GM19043 (cell line): ENCODE data around the gene NTPCR.
"Not testable (repeated sequence)": the region's sequence is repeated elsewhere in the genome, so short reads cannot be mapped to it uniquely, and the experiment has no call there.

Experiments used
- ATAC-seq: cut with Tn5 transposase; IDR thresholded peaks from one replicate; pipeline ENCODE4 v1.9.1; 2021; ENCODE audit warnings: low read depth; ENCODE audit not compliant: unreplicated experiment

NTPCR gene

GRCh38 chr1:232925421-232926220 is 24.8 kb upstream of the NTPCR start:
- no peak for ATAC-seq

DNA sequence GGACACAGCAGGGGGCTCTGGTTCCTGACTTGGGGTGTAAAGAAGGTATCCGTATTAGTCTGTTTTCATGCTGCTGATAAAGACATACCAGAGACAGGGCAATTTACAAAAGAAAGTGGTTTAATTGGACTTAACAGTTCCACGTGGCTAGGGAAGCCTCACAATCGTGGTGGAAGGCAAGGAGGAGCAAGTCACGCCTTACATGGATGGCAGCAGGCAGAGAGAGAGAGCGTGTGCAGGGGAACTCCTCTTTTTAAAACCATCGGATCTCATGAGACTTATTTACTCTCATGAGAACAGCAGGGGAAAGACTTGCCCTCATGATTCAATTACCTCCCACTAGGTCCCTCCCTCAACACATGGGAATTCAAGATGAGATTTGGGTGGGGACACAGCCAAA is 23.2 kb upstream of the NTPCR start:
- not testable (repeated sequence) for ATAC-seq

- ATAC-seq, result no peak
These were observed 22.4 kb upstream of the NTPCR start for GRCh38 chr1:232927830-232928505.

GRCh38 chr1:232932486-232933425 is 17.7 kb upstream of the NTPCR start:
- no peak for ATAC-seq

GRCh38 chr1:232936941-232937340 is 13.5 kb upstream of the NTPCR start:
- no peak for ATAC-seq

- no peak for ATAC-seq
These were observed 12.6 kb upstream of the NTPCR start for GRCh38 chr1:232937741-232938375.

- no peak for ATAC-seq
These were observed 11.5 kb upstream of the NTPCR start for GRCh38 chr1:232938926-232939325.

DNA sequence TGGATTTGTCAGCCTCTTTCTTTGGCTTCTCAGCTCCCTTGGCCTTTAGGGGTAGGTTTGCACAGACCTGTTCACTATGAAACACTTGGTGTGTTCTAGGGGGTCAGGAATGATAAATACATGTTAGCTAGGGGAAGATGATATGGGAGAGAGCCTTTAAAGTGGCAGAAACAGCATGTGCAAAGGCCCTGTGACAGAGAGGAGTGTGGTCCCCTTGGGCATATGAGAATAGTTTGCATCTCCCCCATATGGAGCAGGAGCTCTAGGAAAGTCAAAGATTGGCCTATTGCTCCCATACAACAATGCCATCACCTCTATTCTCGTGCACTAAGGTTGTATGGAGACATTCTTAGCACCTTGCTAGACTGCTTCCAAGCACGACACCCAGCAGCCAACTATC is 10.7 kb upstream of the NTPCR start:
- no peak for ATAC-seq

DNA sequence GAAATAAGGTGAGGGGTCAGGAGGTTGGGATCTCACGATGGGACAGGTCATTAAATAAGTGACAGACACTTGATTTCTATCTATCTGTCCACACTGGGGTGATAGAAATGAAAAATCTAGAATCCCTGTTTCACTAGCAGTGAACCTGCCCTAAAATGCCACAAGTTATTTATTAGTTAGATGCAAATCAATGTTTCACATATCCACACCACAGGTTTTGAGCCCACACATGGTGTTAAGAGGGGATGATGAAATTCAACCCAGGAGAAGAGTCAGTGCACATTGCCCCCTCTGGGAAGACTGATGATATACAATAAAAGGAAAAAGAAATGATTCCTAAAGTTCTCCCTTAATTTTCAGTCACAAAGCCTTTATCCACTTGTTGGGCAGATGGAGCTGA is 10.1 kb upstream of the NTPCR start:
- peak; percentile 48 for ATAC-seq

GRCh38 chr1:232942413-232943294 is 7.8 kb upstream of the NTPCR start:
- ATAC-seq, result no peak

DNA sequence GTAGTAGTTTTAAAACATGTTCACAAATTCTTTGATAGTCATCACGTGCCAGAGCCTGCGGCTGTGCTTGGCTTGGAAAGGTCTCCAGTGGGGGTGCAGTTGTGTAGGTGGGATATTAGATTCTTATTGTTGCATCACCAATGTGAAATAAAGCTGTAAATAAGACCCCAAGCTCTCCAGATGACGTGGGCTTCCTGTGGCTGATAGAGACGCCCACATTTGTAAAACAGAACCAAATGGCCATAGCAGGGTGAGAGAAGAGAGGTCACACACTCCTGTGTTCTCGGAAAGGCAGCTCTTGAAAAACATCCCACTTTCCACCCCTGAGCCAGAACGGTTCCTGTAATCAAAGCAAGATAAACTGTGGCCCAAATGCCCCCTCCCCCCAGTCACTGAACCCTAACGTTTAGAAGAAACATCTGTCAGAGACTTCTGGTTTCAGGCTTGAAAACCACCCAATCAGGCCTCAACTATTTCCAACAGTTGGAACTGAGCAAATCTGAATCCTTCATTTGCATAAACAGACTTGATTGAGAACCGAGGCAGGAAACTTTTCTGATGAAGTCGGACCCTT is 6.6 kb upstream of the NTPCR start:
- peak; percentile 53 for ATAC-seq

DNA sequence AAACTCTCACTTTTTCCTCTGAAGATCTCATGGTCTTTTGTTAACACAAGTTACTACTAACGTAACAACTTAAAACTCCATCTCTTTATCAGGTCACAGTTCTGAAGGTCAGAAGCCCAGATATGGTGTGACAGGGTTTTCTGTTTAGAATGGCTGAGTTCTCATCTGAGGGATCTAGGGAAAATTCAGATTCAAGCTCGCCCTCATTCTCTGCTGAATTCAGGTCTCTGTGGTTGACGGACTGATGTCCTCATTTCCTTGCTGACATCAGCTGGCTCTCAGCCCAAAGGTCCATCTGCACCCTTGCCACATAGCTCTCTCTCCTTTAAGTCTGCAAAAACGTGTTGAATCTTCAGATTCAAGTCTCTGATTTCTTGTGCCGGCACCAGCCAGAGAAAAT is 6.1 kb upstream of the NTPCR start:
- no peak for ATAC-seq

GRCh38 chr1:232949636-232950196 is 695 bp upstream of the NTPCR start:
- ATAC-seq, result no peak

DNA sequence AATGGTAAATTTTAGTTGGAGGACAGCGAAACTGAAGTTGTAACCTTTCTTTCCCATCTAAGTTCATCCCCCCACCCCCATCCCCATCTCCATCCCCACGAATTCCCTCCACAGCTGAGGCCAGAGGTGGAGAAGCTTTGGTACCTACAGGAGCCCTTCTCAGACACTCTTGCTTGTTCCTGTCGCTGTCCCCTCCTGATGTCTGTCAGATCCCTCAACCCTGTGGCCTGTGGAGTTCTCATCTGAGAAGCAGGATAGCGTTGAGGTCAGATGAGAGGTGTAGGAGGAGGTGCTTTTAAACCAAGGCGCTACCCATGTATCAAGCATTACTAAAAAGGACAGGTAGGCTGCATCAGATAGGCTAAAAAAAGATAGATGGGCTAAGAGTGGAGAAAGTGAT is 769 bp downstream of the NTPCR start:
- ATAC-seq, result peak; percentile 29

DNA sequence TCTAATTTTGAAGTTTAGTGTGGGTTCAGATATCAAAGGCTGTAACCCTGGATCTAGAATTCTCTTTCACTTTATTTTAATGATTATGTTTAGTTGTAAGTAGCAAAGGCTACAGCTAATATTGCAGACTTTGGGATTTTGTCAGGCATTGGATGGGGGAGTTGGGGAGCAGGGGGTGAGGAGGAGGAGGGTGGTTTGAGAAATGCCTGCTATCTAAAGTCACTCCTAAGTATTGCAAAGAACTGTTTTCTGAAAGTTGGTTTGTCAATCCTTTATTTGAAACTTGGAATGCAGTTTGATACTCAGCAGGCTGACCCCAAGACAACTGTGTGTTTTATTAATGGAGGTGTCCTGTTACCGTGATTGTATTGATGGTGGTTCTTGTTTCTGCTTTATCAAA is 1.2 kb downstream of the NTPCR start:
- ATAC-seq, result no peak

- ATAC-seq, result peak; percentile 49
These were observed 2.4 kb downstream of the NTPCR start for GRCh38 chr1:232952514-232953499.

DNA sequence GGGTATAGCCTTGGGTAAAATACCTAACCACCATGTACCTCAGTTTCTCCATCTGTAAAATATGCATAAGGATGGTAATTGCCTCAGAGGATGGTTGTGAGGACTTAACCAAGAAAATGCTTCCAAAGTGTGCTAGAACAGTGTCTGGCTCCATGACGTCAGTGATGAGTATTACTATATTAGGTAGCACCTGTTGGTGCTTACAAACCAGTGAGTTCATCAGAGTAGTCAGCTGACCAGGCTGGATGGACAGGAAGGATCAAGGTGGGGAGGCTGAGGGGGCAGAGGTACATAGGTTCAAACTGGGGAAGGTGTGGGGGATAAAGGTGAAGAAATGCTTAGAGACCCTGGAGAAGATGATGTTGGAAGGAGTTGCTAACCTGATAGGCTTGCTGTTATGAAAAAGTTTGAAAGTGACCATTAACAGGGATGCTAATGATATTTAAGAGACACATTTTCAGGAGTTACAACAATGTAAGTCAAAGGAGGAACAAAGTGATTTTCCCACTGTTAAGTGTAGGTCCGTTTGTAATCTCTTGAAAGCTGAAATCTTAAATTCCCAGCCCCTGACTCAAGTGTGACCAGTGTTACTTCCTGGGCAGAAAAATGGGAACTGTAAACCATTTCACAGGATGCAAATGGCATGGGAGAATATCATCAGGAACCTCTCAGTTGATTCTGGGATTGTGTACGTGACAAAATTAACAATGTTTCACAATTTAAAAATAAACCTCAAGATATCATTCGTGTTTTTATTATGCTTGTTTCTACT is 4.4 kb downstream of the NTPCR start:
- no peak for ATAC-seq
